Cardiac fibroblast (primary cell): ENCODE results near the gene PLXDC1.

Experiments used
- DNase-seq, 2 donors: peaks; one replicate each; pipeline versions ENCODE4 v3.0.0 to v3.0.0-alpha.2; 2010; ENCODE audit warnings: low read depth in 2 of 2
- H3K4me3 ChIP-seq, 2 donors: replicated peaks in 1 of 2; 1 replicate in 1 of 2; 2 replicates in 1 of 2; pipeline ENCODE4 v1.5.1; 2011; ENCODE audit warnings: low read depth in 2 of 2, low read length in 2 of 2, mild to moderate bottlenecking in 2 of 2, moderate library complexity in 1 of 2
- TF ChIP-seq, protein P1 (sequence below): IDR thresholded peaks from one replicate; pipeline ENCODE4 v1.5.1; 2011; ENCODE audit warnings: low read depth, mild to moderate bottlenecking, low read length, inconsistent platforms

PLXDC1 gene

DNA sequence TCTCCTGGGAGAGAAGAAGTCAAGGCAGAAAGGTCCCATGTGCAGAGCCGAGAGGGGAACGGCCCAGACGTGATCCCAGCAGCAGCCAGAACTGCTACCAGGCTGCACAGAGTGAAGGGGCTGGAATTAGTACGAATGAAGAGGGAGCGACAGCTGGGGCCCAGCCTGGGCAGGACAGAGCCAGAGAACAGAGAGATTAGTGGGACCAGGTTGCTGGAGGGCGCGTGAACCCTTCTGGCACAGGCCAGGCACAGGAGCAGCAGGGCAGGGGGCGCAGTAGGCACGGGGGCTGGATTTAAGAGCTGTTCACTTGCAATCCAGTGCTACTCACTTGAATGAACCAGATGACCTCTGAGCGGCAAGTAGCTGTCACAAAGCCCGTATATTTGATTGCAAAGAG is 66.9 kb downstream of the PLXDC1 start:
- no peak for DNase-seq
- no peak overlapping the region for H3K4me3 ChIP-seq
- TF ChIP-seq, protein P1, sequence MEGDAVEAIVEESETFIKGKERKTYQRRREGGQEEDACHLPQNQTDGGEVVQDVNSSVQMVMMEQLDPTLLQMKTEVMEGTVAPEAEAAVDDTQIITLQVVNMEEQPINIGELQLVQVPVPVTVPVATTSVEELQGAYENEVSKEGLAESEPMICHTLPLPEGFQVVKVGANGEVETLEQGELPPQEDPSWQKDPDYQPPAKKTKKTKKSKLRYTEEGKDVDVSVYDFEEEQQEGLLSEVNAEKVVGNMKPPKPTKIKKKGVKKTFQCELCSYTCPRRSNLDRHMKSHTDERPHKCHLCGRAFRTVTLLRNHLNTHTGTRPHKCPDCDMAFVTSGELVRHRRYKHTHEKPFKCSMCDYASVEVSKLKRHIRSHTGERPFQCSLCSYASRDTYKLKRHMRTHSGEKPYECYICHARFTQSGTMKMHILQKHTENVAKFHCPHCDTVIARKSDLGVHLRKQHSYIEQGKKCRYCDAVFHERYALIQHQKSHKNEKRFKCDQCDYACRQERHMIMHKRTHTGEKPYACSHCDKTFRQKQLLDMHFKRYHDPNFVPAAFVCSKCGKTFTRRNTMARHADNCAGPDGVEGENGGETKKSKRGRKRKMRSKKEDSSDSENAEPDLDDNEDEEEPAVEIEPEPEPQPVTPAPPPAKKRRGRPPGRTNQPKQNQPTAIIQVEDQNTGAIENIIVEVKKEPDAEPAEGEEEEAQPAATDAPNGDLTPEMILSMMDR = no peak

- no peak overlapping the region for H3K4me3 ChIP-seq
- TF ChIP-seq, protein P1 = no peak
- DNase-seq = no peak
Measured at GRCh38 chr17:39083270-39083669, 68.2 kb downstream of the PLXDC1 start.

DNA sequence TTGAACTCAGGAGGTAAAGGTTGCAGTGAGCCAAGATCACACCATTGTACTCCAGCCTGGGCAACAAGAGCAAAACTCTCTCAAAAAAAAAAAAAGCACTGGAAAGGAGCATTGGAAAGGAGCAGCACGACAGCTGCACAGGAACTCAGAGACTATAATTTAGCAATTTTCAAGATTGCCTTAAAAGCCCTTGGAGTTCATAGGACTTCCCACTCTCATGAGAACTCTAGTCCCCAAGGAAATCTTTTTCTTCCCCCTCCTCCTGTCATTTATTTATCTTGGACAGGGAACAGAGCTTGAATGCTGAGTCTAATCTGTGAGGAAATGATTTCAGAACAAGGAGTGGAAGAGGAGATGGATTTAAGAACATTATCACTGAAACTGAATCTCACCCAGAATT is 69.0 kb downstream of the PLXDC1 start:
- TF ChIP-seq, protein P1 = no peak
- DNase-seq = peak; percentile 87
- H3K4me3 ChIP-seq = no peak overlapping the region

- no peak for DNase-seq
- TF ChIP-seq, protein P1 = no peak
- H3K4me3 ChIP-seq = no peak overlapping the region
Measured at GRCh38 chr17:39081851-39082250, 69.6 kb downstream of the PLXDC1 start.

GRCh38 chr17:39080421-39081078 is 70.9 kb downstream of the PLXDC1 start:
- TF ChIP-seq, protein P1 = no peak
- H3K4me3 ChIP-seq = no peak overlapping the region
- DNase-seq = peak; percentile 54 to 71

- TF ChIP-seq, protein P1 = no peak
- no peak for DNase-seq
- H3K4me3 ChIP-seq = no peak overlapping the region
Measured at GRCh38 chr17:39079836-39080235, 71.6 kb downstream of the PLXDC1 start.

DNA sequence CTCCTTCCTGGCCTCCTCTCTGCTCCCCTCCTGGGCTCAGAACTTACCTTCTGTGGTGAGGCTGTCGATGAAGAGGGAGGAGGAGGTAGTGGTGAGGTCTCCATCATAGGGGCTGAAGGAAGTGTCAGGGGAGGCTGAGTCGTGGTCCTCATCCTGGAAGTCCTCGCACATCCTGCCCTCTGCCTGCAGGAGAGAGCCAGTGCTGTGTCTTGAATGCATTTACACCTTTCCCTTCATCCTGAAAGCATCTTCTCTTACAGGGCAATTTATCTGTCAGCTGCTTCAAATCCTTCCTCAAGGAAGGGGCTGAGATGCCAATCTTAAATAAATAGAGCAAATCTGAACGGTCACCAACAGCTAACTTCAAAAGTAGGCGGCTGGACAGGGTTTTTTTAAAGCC is 73.6 kb downstream of the PLXDC1 start:
- no peak for DNase-seq
- H3K4me3 ChIP-seq = no peak overlapping the region
- TF ChIP-seq, protein P1 = peak; percentile 4
